Measurements from ENCODE around the gene CKAP2L.

DNA sequence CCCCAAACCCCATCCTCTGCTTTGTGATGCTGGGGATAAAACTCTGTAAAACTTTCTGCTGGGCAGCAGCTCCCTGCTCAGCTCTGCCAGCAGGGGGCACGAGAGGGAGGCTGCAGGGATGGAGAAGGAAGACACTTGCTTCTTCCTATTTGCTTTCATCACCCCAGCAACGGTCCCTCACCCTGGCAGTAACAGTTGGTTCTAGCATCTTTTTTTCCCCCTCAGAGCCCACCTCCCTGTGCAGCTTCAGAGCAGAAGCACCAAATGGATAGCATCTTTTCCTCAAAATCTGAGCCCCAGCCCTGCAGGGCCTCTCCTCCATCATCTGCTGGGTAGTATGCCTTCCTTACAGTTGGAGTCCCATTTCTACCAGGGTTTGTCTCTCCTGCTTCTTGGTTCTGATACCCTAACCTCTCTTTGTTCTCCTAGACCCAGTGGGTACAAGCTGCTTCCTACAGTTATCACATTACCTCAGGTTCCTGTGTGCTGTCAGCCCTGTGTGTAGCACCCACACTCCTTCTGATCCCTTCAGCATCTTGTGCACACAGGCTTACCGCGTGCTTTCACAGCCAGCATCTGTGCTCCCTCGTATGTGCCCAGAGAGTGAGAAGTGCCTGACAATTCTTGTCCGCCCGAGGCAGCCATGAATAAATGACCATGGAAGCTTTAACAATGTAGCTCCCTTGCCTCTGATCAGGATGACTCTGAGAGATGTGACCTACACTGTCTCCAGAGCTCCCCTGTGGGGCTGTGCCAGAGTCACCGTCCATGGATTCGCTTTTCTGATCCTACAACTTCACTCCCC, 14.5 kb downstream of the CKAP2L start:
- TF ChIP-seq POLR2A (IDR thresholded peaks at IDR 0.05): no peak
- TF ChIP-seq, protein P1, sequence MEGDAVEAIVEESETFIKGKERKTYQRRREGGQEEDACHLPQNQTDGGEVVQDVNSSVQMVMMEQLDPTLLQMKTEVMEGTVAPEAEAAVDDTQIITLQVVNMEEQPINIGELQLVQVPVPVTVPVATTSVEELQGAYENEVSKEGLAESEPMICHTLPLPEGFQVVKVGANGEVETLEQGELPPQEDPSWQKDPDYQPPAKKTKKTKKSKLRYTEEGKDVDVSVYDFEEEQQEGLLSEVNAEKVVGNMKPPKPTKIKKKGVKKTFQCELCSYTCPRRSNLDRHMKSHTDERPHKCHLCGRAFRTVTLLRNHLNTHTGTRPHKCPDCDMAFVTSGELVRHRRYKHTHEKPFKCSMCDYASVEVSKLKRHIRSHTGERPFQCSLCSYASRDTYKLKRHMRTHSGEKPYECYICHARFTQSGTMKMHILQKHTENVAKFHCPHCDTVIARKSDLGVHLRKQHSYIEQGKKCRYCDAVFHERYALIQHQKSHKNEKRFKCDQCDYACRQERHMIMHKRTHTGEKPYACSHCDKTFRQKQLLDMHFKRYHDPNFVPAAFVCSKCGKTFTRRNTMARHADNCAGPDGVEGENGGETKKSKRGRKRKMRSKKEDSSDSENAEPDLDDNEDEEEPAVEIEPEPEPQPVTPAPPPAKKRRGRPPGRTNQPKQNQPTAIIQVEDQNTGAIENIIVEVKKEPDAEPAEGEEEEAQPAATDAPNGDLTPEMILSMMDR (IDR thresholded peaks at IDR 0.05): peak in 5 of 7 experiments; percentile 75 to 90 (median 84)
- TF ChIP-seq POLR2AphosphoS5 (IDR thresholded peaks at IDR 0.05): peak in 1 of 3 donors; percentile 23
